DND-41 (cell line): ENCODE results near the gene SLC25A19.
A peak's percentile ranks its signal among the peaks of the same experiment; 100 is the strongest.

ENCODE experiments used
- ATAC-seq: fragments of 200-7000 bp; cut with Tn5 transposase; 3 replicates; pipeline ENCODE4 v1.9.1; 2021; ENCODE audit warnings: low read depth; ENCODE audit not compliant: insufficient read depth
- DNase-seq: peaks from one replicate; pipeline ENCODE4 v3.0.0-alpha.2; 2020
- H2AFZ ChIP-seq: 2 replicates; pipeline ENCODE4 v1.6.0; 2012; ENCODE audit warnings: low read depth, low read length
- H3K27ac ChIP-seq: 2 replicates; pipeline ENCODE4 v1.5.1; 2012; ENCODE audit warnings: low read length, inconsistent platforms
- H3K27me3 ChIP-seq: fragments of 200-600 bp; sonication (generic); 2 replicates; pipeline ENCODE4 v1.6.0; 2012; ENCODE audit warnings: low read length, mild to moderate bottlenecking, inconsistent platforms; ENCODE audit not compliant: insufficient read depth, poor library complexity
- H3K36me3 ChIP-seq: 2 replicates; pipeline ENCODE4 v1.5.1; 2012; ENCODE audit warnings: low read length, inconsistent platforms; ENCODE audit not compliant: insufficient read depth
- H3K4me1 ChIP-seq: 2 replicates; pipeline ENCODE4 v1.5.1; 2012; ENCODE audit warnings: mild to moderate bottlenecking, low read length; ENCODE audit not compliant: insufficient read depth
- H3K4me2 ChIP-seq: 2 replicates; pipeline ENCODE4 v1.6.0; 2012; ENCODE audit warnings: mild to moderate bottlenecking, moderate library complexity, low read length, inconsistent platforms; ENCODE audit not compliant: insufficient read depth
- H3K4me3 ChIP-seq, 2 experiments: fragments of 200-600 bp in 1 of 2; shearing (Covaris generic) in 1 of 2; 2 replicates each; pipeline ENCODE4 v1.5.1; 2012 to 2016; ENCODE audit warnings: inconsistent platforms in 2 of 2, low read length in 2 of 2, mild to moderate bottlenecking in 2 of 2, low read depth in 1 of 2, moderate library complexity in 1 of 2
- H3K79me2 ChIP-seq: 2 replicates; pipeline ENCODE4 v1.6.0; 2012; ENCODE audit warnings: low read length, inconsistent platforms; ENCODE audit not compliant: insufficient read depth
- H3K9ac ChIP-seq: 2 replicates; pipeline ENCODE4 v1.6.0; 2012; ENCODE audit warnings: low read depth, mild to moderate bottlenecking, inconsistent platforms, low read length, moderate library complexity
- H3K9me3 ChIP-seq: 2 replicates; pipeline ENCODE4 v1.5.1; 2012; ENCODE audit warnings: low read length, moderate library complexity, mild to moderate bottlenecking, inconsistent platforms; ENCODE audit not compliant: insufficient read depth, severe bottlenecking
- H4K20me1 ChIP-seq: 2 replicates; pipeline ENCODE4 v1.6.0; 2012; ENCODE audit warnings: low read length; ENCODE audit not compliant: insufficient read depth
- EZH2 ChIP-seq: IDR thresholded peaks from 3 replicates; pipeline ENCODE4 v1.6.1; 2012; ENCODE audit warnings: borderline replicate concordance, low read depth, mild to moderate bottlenecking, moderate library complexity, low read length, inconsistent platforms; ENCODE audit not compliant: severe bottlenecking
- TF ChIP-seq, protein P1 (sequence below): IDR thresholded peaks from 2 replicates; pipeline ENCODE4 v1.5.1; 2012; ENCODE audit warnings: borderline replicate concordance, low read length, moderate library complexity, mild to moderate bottlenecking; ENCODE audit not compliant: poor library complexity, severe bottlenecking; ENCODE audit errors: extremely low read depth

The SLC25A19 gene

DNA sequence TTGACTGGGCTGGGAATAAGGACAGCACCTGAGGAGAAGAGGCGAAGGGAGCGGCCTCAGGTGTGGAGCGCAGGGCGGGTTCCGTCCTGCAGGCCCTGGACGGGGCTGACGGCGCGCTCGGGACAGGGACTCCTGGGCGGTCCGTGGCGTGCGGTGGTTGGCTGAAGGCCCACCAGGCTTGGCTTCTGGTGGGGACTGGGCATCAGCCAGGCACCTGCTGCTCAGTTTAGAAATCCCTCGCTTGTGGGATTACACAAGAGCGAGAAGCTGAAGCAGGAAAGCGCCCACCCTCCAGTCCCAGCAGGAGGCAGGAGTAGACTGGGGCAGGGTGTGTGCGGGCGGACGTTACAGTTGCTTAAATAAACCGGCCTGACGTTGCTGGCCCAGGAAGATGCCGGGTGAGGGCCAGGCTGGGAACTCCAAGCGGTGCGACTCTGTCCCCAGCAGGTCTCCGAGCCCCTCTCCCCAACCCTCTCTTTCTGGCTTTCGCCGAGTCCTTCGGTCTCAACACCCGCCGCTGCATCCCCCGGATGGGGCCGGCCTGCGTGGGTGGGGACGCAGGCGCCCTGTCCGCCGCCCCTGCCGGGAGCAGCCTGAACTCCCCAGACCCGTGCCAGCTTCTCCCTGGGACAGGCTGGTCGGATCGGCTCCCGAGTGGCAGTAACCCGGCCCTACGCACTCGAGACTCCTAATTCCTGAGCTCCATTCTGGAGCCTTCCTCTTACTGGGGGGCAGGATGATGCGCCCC is 18.8 kb downstream of the SLC25A19 start:
- ATAC-seq (peak; percentile 50), DNase-seq (peak; percentile 68)
- peaks cover 40% of the 10 kb centered on the region for H3K79me2 ChIP-seq
- peaks cover 53% of the 10 kb centered on the region for H3K36me3 ChIP-seq
- peak overlapping the region; percentile 91 for H2AFZ ChIP-seq
- TF ChIP-seq, protein P1, sequence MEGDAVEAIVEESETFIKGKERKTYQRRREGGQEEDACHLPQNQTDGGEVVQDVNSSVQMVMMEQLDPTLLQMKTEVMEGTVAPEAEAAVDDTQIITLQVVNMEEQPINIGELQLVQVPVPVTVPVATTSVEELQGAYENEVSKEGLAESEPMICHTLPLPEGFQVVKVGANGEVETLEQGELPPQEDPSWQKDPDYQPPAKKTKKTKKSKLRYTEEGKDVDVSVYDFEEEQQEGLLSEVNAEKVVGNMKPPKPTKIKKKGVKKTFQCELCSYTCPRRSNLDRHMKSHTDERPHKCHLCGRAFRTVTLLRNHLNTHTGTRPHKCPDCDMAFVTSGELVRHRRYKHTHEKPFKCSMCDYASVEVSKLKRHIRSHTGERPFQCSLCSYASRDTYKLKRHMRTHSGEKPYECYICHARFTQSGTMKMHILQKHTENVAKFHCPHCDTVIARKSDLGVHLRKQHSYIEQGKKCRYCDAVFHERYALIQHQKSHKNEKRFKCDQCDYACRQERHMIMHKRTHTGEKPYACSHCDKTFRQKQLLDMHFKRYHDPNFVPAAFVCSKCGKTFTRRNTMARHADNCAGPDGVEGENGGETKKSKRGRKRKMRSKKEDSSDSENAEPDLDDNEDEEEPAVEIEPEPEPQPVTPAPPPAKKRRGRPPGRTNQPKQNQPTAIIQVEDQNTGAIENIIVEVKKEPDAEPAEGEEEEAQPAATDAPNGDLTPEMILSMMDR, result peak; percentile 67
- TF ChIP-seq EZH2, result no peak
- H3K4me2 ChIP-seq, result peak overlapping the region; percentile 96
- no peaks in the 10 kb centered on the region for H3K9me3 ChIP-seq
- H3K4me1 ChIP-seq, result peaks cover 41% of the 10 kb centered on the region
- H3K4me3 ChIP-seq, result peak overlapping the region; percentile 64 to 98; a peak in 3 of 4 replicates
- peaks cover 8% of the 10 kb centered on the region for H4K20me1 ChIP-seq
- peak overlapping the region; percentile 91 for H3K9ac ChIP-seq
- H3K27ac ChIP-seq, result peak overlapping the region; percentile 80
- no peaks in the 10 kb centered on the region for H3K27me3 ChIP-seq

DNA sequence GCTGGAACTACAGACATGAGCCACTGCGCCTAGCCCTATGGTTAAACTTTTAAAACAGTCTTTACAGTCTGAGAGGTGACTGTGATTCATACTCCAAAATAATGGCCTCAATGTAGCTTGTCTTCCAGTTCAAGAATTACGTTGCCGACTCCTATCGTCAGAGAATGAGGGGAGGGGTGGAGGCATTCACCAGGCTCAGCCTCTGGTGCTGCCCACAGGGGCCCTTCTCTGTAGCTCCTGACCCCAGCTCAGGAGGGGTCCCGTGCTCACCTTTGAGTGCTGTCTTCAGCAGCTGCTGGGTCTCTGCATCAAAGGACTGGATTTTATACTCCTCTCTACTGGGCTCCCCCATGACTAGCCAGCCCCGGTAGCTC is 19.4 kb downstream of the SLC25A19 start:
- Histone ChIP-seq H3K27ac (peak overlapping the region; percentile 80), H3K4me3 (peak overlapping the region; percentile 64 to 98; a peak in 3 of 4 replicates), H3K4me2 (peak overlapping the region; percentile 96), H3K9ac (peak overlapping the region; percentile 91), H3K27me3 (no peaks in the 10 kb centered on the region), H2AFZ (peak overlapping the region; percentile 91), H3K9me3 (no peaks in the 10 kb centered on the region), H3K4me1 (peaks cover 41% of the 10 kb centered on the region), H4K20me1 (peaks cover 8% of the 10 kb centered on the region), H3K36me3 (peaks cover 52% of the 10 kb centered on the region), H3K79me2 (peaks cover 42% of the 10 kb centered on the region)
- ATAC-seq (no peak), DNase-seq (no peak)
- TF ChIP-seq, protein P1, result no peak
- no peak for TF ChIP-seq EZH2

DNA sequence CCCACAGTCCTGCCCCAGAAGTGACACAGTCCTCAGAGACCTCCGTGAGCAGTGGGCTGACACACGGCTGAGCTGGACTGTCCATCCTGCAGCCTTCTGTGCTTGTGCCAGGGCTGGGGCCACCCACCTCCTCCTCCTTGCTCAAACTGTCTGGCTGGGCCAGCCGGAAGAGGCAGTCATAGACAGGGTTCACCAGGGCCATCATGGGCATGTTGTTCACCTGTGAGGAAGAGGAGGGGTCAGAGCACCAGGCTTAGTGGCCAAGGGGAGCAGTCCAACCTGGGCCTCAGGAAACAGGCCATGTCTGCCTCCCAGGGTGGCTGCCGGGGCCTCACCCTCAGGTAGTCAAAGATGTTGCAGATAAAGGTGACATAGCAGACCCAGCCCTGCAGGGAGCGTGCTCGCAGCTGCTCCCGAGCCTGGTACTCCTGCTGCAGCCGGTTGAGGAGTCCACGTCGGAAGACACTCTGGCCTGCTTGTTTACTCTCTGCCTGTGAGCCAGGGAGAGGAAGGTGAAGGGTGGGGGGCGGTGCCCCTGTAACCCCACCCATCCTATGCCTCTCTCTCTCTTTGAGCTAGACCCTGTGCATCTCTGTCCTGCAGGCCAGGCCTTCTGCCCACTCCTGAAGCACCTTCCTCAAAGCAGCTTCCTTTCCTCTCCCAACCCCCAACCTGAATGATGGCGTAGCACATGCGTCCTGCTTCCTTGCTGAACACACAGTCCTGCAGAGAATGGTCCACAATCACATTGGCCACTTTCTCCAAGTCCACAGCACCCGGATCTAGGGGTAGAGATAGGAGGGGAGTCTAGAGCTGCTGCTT is 21.6 kb downstream of the SLC25A19 start:
- no peaks in the 10 kb centered on the region for H3K27me3 ChIP-seq
- no peak overlapping the region for H3K4me2 ChIP-seq
- no peak for DNase-seq
- H3K4me3 ChIP-seq, result no peak overlapping the region
- H4K20me1 ChIP-seq, result 0 out of 2 replicates have a peak, but pooled peaks cover 2% of the 10 kb centered on the region
- no peak overlapping the region for H2AFZ ChIP-seq
- ATAC-seq, result no peak
- peaks cover 49% of the 10 kb centered on the region for H3K36me3 ChIP-seq
- H3K4me1 ChIP-seq, result peaks cover 37% of the 10 kb centered on the region
- peaks cover 48% of the 10 kb centered on the region for H3K79me2 ChIP-seq
- no peak overlapping the region for H3K27ac ChIP-seq
- H3K9me3 ChIP-seq, result no peaks in the 10 kb centered on the region
- H3K9ac ChIP-seq, result no peak overlapping the region
- no peak for TF ChIP-seq EZH2
- TF ChIP-seq, protein P1, result no peak
